ENCODE data around the gene ESRRG.

- TF ChIP-seq POLR2AphosphoS5 (IDR thresholded peaks at IDR 0.05) (no peak), CTCF (IDR thresholded peaks at IDR 0.05; ENCODE audit: poor library complexity, severe bottlenecking) (no peak), EP300 (conservative IDR thresholded peaks at IDR 0.05; ENCODE audit: poor library complexity, severe bottlenecking) (no peak), REST (IDR thresholded peaks at IDR 0.05; ENCODE audit: borderline replicate concordance) (no peak), EZH2 (IDR thresholded peaks at IDR 0.05; ENCODE audit: borderline replicate concordance, insufficient read depth, low read length, poor library complexity, severe bottlenecking) (no peak), RAD21 (conservative IDR thresholded peaks at IDR 0.05) (no peak), MXI1 (conservative IDR thresholded peaks at IDR 0.05; ENCODE audit: poor library complexity, severe bottlenecking) (no peak), TAF1 (IDR thresholded peaks at IDR 0.05; ENCODE audit: low read depth) (no peak)
Observed at GRCh38 chr1:216726435-216726834, 3.2 kb upstream of the ESRRG start.
